AG09319 (cell line): ENCODE data around the gene SLC35G2.
"Not testable (repeated sequence)": the region's sequence is repeated elsewhere in the genome, so short reads cannot be mapped to it uniquely, and the experiment has no call there.

Source experiments
- DNase-seq: peaks from one replicate; pipeline ENCODE4 v3.0.0-alpha.2; 2010; ENCODE audit warnings: low read depth; ENCODE audit errors: extremely low read depth
- TF ChIP-seq, protein P1 (sequence below): IDR thresholded peaks from 2 replicates; pipeline ENCODE4 v1.5.1; 2011; ENCODE audit warnings: low read depth, mild to moderate bottlenecking, inconsistent platforms, low read length, moderate library complexity

Gene SLC35G2

DNA sequence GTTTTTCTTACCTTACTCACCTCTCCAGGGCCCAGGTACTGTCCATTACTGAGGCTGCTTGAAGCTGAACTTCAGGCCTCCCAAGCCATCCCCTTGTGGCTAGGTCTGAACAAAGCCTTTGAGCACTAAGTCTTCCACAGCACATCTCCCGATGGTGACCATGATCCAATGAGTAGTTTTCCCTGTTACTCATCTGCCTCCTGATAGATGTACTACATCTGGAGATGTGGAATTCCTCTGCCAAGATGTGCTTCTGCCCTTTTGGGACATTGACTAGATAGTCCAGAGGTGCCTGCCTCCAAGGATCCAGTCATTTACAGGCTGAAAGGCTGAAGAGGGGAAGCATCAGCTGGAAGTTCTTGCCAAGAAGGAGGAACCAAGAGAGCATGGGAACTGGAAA, 28.9 kb upstream of the SLC35G2 start:
- TF ChIP-seq, protein P1, sequence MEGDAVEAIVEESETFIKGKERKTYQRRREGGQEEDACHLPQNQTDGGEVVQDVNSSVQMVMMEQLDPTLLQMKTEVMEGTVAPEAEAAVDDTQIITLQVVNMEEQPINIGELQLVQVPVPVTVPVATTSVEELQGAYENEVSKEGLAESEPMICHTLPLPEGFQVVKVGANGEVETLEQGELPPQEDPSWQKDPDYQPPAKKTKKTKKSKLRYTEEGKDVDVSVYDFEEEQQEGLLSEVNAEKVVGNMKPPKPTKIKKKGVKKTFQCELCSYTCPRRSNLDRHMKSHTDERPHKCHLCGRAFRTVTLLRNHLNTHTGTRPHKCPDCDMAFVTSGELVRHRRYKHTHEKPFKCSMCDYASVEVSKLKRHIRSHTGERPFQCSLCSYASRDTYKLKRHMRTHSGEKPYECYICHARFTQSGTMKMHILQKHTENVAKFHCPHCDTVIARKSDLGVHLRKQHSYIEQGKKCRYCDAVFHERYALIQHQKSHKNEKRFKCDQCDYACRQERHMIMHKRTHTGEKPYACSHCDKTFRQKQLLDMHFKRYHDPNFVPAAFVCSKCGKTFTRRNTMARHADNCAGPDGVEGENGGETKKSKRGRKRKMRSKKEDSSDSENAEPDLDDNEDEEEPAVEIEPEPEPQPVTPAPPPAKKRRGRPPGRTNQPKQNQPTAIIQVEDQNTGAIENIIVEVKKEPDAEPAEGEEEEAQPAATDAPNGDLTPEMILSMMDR = no peak
- DNase-seq = no peak

DNA sequence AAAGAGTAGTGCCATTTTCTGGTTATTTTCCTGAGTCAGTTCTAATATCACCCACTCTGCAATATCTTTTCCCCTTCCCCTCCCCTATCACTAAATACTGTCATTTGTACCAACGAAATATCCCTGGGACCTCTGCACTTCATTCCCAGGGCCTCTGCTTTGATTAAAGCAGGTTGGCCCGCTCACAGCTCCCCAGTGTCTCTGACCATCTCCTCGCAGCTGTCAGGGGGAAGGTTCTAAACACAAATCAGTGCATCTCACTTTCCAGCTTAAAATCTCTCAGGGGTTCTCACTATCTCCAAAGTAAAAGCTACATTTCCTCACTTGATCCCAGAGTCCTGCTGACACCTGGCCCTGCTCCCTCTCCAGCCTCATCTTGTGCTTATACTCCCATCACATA, 28.1 kb upstream of the SLC35G2 start:
- DNase-seq = no peak
- TF ChIP-seq, protein P1 = no peak

DNA sequence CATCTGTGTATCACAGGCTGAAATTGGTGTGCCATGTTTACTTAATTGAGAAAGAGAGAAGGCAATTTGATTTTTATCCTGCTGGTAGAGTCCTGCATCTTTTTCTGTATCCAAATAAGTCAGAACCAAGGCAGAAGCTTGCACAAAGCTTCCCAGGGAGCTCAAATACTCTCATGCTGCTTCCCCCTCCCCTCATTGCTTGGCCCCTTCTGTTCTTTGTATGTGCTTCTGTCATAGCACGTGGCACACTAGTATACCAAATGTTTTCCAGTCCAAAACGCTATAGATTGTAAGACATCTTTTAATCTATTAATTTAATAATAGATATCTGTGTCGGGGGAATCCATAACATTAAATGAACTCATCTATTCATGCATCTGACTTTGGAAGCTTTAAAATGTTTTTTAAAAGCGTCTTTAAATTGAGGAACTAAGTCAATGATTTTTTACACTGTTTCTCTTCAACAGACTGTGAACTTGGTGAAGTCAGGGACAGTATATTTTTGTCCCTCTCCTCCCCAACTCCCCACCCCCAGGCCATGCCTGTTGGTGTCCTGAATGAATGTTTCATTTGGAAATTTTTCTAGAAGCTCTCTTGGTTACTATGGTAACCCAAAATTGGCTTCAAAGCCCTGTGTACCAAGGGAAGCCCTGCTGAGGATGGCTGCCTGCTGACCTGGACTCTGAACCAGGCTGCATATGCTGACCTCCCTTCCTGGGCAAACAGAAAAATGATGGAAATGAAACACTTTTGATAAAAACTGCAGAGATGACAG, 26.2 kb upstream of the SLC35G2 start:
- no peak for DNase-seq
- TF ChIP-seq, protein P1 = no peak

DNA sequence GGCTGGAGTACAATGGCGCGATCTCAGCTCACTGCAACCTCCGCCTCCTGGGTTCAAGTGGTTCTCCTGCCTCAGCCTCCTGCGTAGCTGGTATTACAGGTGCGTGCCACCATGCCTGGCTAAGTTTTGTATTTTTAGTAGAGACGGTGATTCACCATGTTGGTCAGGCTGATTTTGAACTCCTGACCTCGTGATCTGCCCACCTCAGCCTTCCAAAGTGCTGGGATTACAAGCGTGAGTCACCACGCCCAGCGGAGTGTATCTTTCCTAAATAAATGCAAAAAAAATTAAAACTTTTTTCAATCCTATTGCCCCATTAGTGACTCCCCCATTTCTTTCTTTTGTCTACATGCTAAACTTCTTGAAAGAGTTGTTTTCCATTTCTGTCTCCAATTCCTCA, 17.8 kb upstream of the SLC35G2 start:
- not testable (repeated sequence) for DNase-seq

DNA sequence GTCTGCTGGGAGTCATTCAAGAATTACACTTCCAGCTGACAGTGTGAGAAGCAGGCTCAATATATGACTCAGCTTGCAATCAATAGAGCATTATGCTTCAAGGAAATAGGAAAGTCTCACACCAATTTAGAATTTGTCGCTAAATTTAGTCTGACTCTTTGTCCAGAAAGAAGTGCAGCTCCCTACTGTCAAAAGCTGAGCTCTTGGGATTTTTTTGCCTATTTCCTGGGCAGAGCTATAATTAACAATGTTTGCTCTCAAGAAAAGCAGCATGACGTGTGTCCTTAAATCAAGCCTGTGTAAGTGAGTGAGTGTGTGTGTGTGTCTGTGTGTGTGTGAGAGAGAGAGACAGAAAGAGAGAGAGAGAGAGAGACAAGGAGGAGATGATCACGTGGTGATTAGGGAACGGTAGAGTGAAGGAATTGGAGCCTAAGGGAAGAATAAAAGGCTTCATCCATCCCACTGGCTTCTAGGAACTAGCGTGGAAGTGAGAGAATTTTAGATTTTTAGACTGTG, 16.4 kb upstream of the SLC35G2 start:
- TF ChIP-seq, protein P1 = no peak
- DNase-seq = no peak

DNA sequence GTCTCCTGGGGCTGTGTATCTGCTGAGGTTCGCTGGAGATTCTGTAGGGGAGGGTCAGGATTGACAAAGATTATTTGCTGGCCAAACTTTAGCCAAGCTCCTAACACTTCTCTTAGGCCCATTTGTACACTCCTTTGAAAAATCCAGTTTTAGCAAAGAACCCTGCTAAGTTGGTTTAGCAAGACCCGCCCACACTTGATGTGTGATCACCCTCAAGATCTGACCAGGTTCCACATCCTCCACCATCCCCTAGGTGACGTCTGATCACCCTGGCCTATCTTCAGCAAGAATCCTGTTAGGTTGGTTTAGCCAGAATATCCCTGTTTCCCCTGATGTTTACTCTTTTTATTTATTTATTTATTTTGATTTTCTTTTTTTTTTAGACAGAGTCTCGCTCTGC, 14.8 kb upstream of the SLC35G2 start:
- no peak for DNase-seq
- TF ChIP-seq, protein P1 = no peak

DNA sequence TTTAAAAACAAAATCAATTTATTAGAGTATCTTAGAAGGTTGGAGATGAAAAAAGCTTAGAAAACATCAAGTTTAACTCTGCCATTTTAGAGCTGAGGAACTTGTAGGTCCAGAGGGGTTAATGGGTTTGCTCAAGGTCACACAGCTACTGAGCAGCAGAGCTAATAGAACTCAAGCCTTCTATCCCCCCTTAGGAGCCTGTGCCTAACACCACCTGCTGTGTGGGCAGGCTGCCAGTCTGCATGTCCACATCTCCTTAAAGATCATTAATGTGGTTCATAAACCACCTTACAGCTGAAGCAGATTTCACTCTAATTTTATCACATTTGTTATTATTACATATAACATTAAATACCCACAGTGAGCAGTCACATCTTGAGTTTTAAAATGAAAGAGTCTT, 14.1 kb upstream of the SLC35G2 start:
- TF ChIP-seq, protein P1 = no peak
- DNase-seq = no peak

DNA sequence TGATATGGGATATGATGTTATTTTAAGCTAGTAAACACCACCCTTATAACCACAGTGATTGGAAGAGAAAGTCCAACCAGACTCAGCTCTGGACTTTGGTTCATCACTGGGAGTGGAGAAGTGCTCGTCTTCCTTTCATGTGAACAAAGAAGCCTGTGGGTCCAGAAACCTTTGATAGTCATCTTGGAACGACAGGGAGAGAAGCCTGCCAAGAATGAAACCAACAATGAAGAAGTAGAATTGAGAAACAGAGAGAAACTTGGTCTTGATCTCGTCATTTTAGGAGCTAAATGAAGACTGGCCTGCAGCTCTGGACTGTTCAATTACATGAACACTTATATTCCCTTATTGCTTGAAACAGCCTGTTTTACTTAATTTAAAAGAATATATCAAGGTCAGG, 13.1 kb upstream of the SLC35G2 start:
- DNase-seq = no peak
- TF ChIP-seq, protein P1 = no peak
